Posterior cingulate gyrus (tissue), 11 donors: ENCODE data around the gene COL20A1.

Experiments used
- DNase-seq, 10 donors: peaks; one replicate each; pipeline versions ENCODE4 v3.0.0 to v3.0.0-alpha.2; 2020 to 2021; ENCODE audit warnings: mixed read lengths in 3 of 10
- intact Hi-C: fragments of 100-400 bp; cut with DNase I; formaldehyde crosslinking; loops from one replicate; pipeline ENCODE4 v1.15.1; 2023

Gene COL20A1

DNA sequence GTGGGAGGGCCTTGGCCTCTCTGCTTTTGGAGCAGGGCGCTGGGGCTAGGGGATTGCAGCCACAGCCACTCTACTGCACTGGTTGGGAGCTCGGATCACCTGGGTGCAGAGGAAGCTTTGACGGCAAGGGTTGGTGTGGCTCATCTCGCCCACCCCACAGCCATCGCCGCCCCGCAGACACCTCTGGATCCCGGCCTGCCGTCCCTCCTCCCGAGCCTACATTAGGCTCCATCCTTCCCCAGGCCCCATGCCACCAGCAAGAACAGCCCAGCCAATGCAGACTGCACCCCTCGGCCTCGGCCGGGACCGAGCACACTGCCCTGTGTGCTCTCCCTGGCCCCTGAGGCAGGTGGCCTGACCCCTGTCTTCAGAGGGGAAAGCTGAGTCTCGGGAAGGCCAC, 32.5 kb upstream of the COL20A1 start:
- intact Hi-C loops = no loop called here
- no peak for DNase-seq

DNA sequence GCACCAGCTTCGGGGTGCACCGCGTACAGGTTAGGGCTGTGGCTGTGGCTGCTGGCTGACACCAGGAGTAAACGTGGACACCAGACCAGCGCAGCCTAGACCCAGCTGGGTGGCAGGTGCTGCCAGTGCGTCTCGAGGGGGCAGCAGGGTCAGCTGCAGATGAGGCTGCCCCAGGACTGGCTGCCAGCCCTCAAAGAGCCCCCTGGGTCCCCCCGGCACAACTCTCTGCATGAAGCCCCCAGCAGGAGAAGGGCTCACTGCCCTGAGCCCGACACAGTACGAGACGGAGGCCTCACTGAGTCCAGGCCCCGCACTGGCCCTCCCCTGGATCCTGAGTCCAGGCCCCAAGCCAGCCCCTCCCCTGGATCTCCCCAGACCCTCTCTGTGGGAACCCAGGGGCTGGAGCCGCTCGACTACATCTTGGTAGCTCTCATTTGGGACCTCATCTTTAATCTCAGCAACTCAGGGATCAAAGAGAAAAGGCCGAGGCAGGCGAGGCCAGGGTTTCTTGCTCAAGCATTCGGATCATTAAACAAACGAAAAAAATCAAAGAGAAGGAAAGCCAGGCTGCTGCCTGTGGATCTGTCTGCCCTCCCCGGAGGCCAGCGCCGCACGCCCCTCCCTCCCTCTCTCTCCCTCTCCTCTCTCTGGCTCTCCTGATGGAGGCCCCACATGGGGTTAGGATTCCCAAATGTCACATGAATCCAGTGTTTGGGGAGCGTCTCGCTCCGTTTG, 31.8 kb upstream of the COL20A1 start:
- DNase-seq = no peak
- intact Hi-C loops = no loop called here

DNA sequence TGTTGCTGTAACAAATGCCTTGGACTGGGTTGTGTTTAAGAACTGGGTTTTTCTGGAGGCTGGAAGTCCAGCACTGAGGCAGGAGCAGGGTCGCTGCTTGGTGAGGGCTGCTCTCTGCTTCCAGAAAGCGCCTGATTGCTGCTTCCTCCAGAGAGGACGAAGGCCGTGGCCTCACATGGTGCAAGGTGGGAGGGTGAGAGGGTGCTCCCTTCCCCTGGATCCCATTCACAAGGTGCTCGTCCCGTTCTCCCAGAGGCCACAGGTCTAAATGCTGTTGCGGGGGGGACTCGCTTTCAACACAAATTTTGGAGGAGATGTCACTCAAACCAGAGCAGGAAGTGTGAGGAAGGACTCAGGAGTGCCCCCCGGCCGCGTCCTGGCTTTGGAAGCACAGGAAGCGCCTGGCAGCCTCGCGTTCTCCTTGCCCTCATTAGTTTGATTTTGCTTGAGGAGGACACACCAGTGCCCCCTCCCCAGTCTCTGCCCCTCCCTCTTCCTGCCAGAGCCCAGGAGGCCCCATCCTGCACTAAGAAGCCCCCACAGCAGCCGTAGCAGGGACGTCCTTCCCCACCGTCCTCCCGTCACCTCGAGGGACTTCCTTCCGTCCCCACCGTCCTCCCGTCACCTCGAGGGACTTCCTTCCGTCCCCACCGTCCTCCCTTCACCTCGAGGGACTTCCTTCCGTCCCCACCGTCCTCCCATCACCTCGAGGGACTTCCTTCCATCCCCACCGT, 31.0 kb upstream of the COL20A1 start:
- intact Hi-C loops = no loop called here
- no peak for DNase-seq

DNA sequence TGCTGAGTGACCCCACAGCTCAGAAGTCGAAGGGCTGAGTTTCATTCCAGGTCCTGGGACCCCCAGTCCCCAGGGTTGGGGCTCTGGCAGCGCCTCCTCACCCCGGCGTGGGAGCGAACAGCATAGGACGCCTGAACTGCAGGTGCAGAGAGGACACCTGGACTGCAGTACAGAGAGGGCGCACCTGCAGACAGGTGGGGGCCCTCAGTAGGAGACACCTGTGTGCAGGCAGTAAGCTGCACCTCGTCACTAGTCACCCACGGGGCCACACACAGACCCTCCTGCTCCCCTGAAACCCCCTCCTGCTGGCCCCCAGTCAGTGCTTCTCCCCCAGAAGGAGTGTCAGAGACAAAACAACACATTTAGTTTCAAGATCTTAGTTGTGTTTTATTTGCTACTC, 30.1 kb upstream of the COL20A1 start:
- DNase-seq = no peak
- intact Hi-C loops = no loop called here

DNA sequence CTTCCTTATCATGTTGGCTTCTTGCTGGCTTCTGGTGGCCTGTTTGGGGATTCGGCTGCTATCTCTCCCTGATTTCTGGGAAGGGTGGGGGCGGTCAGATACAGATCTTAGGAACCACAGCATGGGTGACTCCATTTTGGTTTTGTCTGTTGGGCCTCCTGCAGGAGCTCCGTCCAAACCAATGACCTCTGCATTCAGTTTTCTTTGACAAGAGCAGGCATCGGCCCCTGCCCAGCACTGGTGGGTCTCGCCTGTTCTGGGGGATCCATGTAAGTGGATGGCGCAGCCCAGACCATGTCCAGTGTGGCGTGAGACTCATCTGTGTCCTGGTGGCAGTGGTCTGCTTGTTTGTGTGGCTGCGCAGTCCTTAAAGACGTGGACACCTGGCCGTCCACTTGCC, 29.0 kb upstream of the COL20A1 start:
- intact Hi-C loops = no loop called here
- no peak for DNase-seq

DNA sequence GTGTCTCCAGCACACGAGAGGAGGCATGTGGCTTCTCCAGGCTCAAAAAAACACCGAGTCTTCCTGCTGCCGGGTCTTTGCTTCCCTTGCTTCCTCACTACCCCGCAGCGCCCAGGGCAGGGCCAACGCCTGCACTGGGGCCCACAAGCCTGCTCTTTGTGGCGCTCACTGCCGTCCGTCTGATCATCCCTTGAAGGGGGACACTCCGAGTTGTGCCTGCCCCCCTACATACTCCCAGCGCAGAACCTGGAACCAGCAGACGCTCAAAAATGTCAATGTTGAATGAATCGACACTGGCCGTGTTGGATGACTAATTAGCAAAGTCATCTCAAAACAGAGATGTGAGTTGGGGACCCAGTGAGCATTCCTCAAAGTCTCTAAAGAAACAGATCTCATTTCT, 28.5 kb upstream of the COL20A1 start:
- no peak for DNase-seq

DNA sequence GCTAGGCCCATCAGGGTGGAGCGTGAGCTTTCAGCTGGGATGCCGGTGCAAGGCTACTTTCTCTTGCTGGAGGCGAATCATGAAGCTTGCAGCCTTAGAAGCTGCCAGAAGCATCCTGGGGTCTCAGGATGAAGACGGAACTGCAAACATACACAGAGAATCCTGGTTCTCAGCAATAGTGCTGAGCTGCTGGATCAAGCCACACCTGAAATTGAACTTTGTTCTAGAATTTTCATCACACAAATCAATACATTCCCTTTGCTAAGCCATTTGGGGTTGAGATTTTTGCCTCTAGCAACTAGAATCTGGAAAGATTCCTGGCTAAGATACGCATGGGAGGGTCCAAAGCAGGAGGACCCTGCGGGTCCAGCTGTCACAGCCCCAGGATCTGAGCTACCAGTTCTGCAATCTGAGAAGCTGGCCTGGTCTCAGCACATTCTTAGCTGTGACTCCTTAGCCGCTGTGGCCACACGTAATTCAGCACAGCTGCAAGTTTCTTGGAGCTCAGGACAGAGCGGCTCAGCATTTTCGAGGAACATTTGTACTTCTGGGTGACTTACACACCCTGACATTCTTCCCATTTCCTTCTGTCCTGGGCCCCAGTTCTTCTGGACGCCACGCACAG, 27.0 kb upstream of the COL20A1 start:
- no peak for DNase-seq
- intact Hi-C loops = no loop called here

More for the DNA sequence above, 28.5 kb upstream of the COL20A1 start:
- intact Hi-C loops = no loop called here

DNA sequence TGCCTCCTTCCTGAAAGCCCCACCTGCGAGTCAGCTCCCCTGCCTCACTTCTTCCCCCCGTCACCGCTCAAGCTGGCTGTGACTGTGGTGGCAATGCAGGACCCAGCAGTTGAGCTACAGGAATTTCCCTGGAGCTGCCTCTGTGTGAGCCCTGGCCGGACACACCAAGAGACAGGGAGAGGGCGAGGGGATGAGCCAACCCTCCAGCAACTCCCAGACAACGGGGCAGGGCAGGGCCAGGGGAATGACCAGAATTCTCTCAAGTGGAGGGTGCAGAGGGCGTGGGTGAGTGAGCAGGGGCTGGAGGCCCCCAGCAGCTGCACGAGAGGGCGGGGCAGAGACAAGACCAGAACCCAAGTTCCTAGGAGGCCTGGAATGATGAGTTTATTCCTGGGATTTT, 25.3 kb upstream of the COL20A1 start:
- intact Hi-C loops = no loop called here
- no peak for DNase-seq

DNA sequence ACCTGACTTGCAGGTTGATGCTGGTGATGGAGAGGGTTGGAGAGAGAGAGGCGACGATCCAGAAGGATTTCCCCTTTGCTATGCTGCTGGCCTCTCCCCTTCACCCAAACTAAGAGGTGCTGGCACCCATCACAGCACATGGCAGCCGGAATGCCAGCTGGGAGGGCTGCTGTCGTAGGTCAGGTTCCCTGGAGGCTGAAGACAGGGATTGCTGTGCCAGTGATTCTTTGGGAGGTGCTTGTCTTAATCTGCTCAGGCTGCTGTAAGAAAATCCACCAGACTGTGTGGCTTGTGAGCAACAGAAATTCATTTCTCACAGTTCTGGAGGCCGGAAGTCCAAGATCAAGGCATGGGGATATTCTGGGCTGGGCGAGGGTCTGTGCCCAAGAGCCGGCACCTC, 24.7 kb upstream of the COL20A1 start:
- intact Hi-C loops = no loop called here

DNA sequence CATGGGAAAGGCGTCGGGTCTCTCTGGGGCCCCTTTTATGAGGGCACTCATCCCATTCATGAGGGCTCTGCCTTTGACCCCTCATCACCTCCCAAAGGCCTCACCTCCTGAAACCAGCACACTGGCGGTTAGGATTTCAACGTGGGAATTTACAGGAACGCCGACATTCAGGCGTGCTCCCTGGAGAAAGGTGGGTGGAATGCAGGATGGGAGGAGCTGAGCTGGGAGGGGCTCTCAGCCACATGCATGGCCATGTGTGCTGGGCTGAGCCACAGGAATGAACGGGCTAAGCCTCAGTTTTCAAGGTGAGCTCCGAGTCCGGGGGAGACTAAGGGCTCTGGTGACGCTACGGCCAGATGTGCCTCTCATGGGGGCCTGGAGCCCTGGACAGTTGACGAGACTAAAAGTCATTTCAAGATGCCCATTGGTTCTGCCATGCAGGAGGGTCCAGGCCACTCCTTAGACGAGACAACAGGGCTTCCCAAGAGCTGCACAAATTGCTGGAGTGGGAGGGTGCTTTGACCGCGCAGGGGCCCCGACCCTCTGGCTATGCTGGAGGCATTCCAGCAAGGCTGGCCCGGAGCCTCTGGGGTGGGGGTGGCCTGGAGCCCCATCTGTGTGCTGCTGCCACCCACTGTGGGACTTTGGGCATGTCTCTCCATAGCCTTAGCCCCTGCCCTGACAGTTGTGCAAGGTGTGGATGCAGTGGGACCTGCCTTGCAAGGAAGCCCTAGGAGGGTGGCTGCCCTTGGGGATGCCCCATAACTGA, 24.1 kb upstream of the COL20A1 start:
- intact Hi-C loops = no loop called here
- DNase-seq = no peak

More for the DNA sequence above, 24.7 kb upstream of the COL20A1 start:
- no peak for DNase-seq

DNA sequence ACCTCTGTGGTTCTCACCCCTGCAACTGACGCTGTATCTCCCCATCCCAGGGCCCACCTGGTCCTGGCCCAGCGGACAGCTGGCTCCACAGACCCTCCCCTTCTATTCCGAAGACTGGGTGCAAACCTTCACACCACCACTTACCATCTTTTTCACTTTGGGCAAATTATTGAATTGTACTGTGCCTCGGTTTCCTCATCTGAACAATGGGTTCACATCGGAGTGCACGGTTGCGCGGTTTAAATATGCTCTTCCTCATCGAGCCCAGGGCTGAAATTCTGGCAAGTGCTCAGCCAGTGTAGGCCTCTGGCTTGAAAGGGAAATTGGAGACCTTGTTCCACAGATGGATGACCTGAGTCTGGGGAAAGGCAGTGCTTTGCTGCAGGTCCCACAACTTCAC, 23.3 kb upstream of the COL20A1 start:
- intact Hi-C loops = no loop called here
- no peak for DNase-seq

DNA sequence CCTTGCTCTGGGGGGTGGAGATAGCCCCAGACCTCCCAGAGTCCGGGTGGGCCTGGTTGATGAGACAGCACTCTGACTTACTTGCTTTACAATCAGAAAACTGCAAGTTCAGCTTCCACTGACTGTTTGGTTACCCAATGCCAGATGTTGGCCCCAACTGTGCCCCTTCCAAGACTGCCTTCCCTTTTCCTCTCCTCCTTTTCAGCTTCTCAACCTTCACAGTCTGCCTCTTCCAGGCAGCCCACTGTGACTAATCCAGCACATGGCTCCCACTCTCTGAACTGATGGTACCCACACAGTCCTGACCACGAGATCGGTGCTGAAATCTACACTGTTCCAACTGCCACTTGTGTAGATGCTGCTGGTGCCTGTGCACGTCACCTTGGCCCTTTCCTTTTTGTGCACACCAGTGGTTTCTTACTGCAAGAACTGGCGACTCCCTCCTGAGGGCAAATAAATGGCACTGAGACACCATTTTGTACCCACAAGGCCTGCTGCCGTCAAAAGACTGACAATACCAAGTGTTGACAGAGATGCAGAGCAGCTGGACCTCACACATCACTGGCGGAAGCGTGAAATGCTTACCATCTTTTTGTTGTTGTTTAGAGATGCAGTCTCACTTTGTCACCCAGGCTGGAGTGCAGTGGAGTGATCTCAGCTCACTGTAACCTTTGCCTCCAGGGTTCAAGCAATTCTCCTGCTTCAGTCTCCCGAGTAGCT, 22.2 kb upstream of the COL20A1 start:
- no peak for DNase-seq
- intact Hi-C loops = no loop called here

DNA sequence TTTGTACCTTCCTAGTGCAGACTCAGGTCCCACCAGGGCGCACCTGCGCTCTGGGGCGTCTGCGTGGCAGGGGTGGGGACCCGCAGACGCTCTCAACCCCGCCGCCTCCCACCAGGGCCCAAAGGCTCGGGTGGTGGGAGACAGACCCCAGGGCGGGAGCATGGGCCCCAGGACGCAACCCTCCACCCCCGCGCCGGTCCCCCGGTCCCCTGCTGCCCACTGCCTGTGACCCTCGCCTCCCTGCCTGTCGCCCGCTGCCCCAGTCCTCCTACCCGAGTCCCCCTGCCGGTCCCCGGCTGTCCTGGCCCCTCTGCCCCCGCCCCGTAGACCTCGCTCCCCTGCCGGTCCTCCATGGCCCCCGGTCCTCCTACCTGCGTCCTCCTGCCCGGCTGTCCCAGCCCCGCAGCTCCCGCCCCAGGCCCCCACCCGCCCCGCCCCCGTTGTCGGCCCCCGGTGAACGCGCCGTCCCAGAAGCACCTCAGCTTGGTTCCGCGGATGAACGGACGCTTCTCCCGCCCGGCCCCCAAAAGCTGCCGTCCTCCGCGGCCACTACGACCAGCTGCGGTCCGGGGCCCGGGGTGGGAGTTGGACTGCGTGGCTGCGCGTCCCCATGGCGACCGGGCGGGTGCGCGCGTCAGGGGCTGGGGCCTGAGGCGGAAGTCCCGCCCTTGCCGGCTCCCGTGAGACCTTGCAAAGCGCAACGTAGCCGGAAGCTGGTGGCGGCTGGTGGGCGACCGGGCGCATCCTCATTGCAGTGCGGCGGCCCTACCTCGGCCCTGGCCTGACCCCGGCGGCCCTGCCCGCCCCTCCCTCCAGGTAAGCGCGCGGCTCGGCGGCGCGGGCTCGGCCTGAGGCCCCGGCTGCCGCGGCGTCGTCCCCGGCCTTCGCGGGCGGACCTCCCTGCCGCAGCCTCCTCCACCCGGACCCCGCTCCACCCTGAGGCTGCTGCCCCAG, 20.6 kb upstream of the COL20A1 start, which contains the start of gene ARFGAP1:
Gene ARFGAP1 (plus strand): TSS at position 709 of the 954 bp plus-strand sequence. CDS start 2,768 bp downstream, outside the sequence.
- intact Hi-C loops = no loop called here
- peak; percentile 87 to 99 (median 94) for DNase-seq

DNA sequence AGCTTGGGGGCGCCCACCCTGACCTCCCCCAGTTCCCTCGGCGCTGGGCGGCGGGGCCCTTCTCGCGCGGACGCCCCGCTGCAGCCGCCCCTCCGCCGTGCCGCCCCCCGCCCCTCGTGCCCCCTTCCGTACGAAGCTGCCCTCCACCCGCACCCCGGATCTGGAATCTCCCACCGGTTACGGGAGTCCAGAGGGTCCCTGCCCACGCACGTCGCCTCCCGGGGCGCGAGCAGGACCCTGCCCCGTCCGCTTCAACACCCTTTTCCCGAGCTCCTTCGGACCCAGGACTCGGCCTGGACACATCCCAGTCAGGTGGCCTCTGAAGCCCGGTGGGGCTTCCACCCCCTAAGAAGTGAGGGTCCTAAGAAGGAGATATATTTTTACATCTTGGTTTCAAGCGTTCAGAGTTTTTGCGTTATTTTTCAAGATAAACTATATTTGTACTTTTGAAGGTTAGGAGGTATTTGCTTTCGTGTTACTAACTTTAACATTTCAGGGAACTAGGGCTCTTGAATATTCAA, 19.9 kb upstream of the COL20A1 start:
- no peak for DNase-seq
- intact Hi-C loops = no loop called here

DNA sequence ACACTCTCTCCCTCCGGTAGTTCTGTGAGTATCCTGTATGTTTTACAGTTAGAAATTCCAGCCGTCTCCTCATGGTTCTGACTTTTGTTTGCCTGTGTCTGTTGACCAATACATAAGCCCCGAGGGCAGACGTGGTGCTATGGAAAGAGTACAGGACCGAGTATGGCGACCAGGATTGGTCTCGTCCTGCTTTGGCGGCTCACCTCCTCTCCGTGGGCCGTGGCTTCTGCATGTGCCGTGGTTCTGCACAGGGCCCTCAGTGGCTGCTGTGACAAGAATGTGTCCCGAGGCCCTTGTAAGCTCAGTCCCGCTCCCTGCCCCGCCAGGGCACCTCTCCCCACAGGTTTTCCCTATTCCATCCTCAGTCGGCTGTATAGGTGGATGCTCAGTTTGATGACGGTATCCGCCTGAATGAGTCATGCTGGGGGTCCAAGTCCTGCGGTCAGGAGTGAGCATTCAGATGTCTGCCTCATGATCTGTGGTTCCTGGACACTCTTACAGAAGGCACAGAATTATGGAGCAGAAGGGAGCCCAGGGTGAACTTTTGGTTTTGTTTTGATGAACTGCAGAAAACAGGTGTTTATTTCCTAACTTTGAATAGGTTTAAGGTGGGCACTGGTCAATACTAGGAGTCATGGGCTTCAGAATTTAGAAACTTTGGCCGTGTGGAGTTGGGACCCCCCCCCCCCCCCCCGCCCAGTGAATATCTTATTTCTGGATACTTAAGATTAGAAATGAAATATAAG, 19.2 kb upstream of the COL20A1 start:
- DNase-seq = no peak
- intact Hi-C loops = no loop called here

DNA sequence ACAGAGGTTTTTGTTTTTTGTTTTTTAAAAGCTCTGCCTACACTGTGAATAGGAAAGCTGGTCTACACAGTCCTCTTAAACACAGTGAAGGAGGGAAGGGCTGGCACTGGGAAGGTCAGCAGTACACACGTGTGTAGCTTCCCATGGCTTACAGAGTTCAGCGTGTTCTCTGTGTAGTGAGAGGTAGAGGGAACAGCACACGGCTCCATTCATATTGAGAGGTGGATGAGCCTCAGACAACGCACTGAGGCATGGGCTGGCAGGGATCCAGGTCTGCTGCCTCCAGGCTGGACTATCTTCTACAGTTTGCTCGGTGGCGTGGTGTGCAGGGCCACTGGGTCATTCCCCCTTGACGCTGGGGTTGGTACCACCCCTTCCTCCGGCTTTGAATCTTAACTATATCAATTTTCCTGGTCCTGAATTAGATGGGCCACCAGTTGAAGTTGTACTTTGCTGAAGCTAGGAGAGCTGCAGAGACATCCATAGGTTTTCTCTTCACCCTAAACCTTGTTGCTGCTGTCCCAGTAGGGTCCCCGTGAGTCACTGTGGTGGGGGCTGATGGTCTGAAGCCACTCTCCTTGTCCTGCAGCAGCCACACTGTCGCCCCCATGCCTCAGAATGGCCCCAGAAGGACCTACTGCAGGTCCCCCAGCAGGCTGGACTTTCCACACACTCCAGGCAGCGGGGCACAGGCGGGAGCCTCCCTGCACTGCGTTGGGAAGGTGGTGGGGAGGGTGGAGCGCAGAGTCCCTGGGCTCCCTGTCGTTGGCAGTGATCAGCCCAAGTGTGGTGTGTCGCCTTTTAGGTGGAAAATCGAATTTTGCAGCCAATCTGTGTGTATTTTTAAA, 18.4 kb upstream of the COL20A1 start:
- intact Hi-C loops = no loop called here
- DNase-seq = no peak

DNA sequence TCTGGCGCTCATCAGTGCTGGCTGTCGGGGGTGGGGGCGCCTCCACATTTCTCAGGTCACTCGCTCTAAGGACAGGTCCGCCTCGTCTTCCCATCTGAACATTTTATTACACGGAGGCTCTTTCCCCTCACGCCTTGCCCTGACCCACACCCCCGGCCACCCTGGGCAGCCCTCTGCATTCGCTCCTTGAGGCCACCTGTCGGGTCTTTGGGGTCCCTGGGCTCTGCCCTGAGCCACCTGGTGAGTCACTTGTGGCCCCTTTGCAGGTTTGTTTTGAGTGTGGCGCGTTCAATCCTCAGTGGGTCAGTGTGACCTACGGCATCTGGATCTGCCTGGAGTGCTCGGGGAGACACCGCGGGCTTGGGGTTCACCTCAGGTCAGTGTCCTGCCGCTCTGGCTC, 17.2 kb upstream of the COL20A1 start:
- intact Hi-C loops = no loop called here
- no peak for DNase-seq
